ENCODE measurements around the gene TBX2. TPM values are rescaled to one million over a fixed set of nuclear protein-coding genes. Genes with fewer than 3 reads are reported as not detected.

TBX2 gene
- total RNA-seq, 2 experiments from 2014 or later = 0.06 TPM; not detected in 1

- Mint-ChIP-seq H3K9me3 (no peaks in the 10 kb centered on the region), H3K4me3 (no peak overlapping the region), H3K36me3 (ENCODE audit: low read depth) (no peaks in the 10 kb centered on the region), H3K4me1 (ENCODE audit: low read depth) (peaks cover 23% of the 10 kb centered on the region), H3K27me3 (peaks cover 63% of the 10 kb centered on the region), H3K27ac (no peak overlapping the region)
- intact Hi-C loops (cut with DNase I, micrococcal nuclease) = no loop called here
- POLR2A ChIA-PET = interaction anchor here (0.7 kb wide), 1 partner anchor 10 kb away, joined by 3 read pairs; no protein-coding TSS in a partner anchor
- H3K9me3 ChIP-seq (ENCODE audit: control insufficient read depth in 1 of 2, insufficient read depth in 1 of 2, low read length in 2 of 2) = peaks cover 0 to 39% of the 10 kb centered on the region in 2 experiments
- no peak overlapping the region for H3K27ac ChIP-seq (ENCODE audit: low read depth in 1 of 2, low read length in 2 of 2)
- TF ChIP-seq CTCF (IDR thresholded peaks at IDR 0.05) = no peak
- H3K36me3 ChIP-seq (ENCODE audit: insufficient read depth, low read length) = no peaks in the 10 kb centered on the region
- CTCF ChIA-PET = interaction anchor here (1.4 kb wide), 1 partner anchor 15 kb away, joined by 3 read pairs; no protein-coding TSS in a partner anchor
- no peak overlapping the region for H3K4me3 ChIP-seq (ENCODE audit: low read length)
- H3K27me3 ChIP-seq (ENCODE audit: control insufficient read depth in 1 of 2, insufficient read depth in 2 of 2, low read length in 2 of 2) = peaks cover 48 to 61% of the 10 kb centered on the region in 2 experiments
- DNase-seq (no peak), ATAC-seq (ENCODE audit: poor library complexity) (no peak)
- peaks cover 48% of the 10 kb centered on the region for H3K4me1 ChIP-seq (ENCODE audit: insufficient read depth, low read length)
These were observed 2.4 kb upstream of the TBX2 start for GRCh38 chr17:61397086-61397842.

GRCh38 chr17:61398721-61399130 is 917 bp upstream of the TBX2 start:
- H3K9me3 ChIP-seq (ENCODE audit: control insufficient read depth in 1 of 2, insufficient read depth in 1 of 2, low read length in 2 of 2) = peaks cover 0 to 49% of the 10 kb centered on the region in 2 experiments
- H3K27ac Mint-ChIP-seq = no peak overlapping the region
- no peaks in the 10 kb centered on the region for H3K36me3 Mint-ChIP-seq (ENCODE audit: low read depth)

GRCh38 chr17:61400066-61400716 is 548 bp downstream of the TBX2 start:
- Histone ChIP-seq H3K4me3 (ENCODE audit: low read length) (no peak overlapping the region), H3K27ac (ENCODE audit: low read depth in 1 of 2, low read length in 2 of 2) (no peak overlapping the region), H3K36me3 (ENCODE audit: insufficient read depth, low read length) (no peaks in the 10 kb centered on the region), H3K9me3 (ENCODE audit: control insufficient read depth in 1 of 2, insufficient read depth in 1 of 2, low read length in 2 of 2) (peaks cover 0 to 60% of the 10 kb centered on the region in 2 experiments), H3K27me3 (ENCODE audit: control insufficient read depth in 1 of 2, insufficient read depth in 2 of 2, low read length in 2 of 2) (peaks cover 75 to 85% of the 10 kb centered on the region in 2 experiments), H3K4me1 (ENCODE audit: insufficient read depth, low read length) (peaks cover 74% of the 10 kb centered on the region)
- peak overlapping the region; percentile 42 for H3K4me3 Mint-ChIP-seq
- peak in 1 of 14 experiments; percentile 29 for DNase-seq
- peaks cover 60% of the 10 kb centered on the region for H3K27me3 Mint-ChIP-seq
- POLR2A ChIA-PET = no interaction called here
- CTCF ChIA-PET = no interaction called here
- intact Hi-C loops (cut with DNase I, micrococcal nuclease) = loop anchor here in 1 of 2 experiments (10.0 kb wide), 2 partner anchors 265 to 675 kb away; no protein-coding TSS in a partner anchor
- TF ChIP-seq CTCF (IDR thresholded peaks at IDR 0.05) = no peak
- no peak overlapping the region for H3K27ac Mint-ChIP-seq
- no peaks in the 10 kb centered on the region for H3K9me3 Mint-ChIP-seq
- peaks cover 48% of the 10 kb centered on the region for H3K4me1 Mint-ChIP-seq (ENCODE audit: low read depth)
- ATAC-seq (ENCODE audit: poor library complexity) = no peak
- H3K36me3 Mint-ChIP-seq (ENCODE audit: low read depth) = no peaks in the 10 kb centered on the region

More at GRCh38 chr17:61398721-61399130, 917 bp upstream of the TBX2 start:
- Histone ChIP-seq H3K4me3 (ENCODE audit: low read length) (no peak overlapping the region), H3K27ac (ENCODE audit: low read depth in 1 of 2, low read length in 2 of 2) (no peak overlapping the region), H3K4me1 (ENCODE audit: insufficient read depth, low read length) (peaks cover 59% of the 10 kb centered on the region), H3K36me3 (ENCODE audit: insufficient read depth, low read length) (no peaks in the 10 kb centered on the region), H3K27me3 (ENCODE audit: control insufficient read depth in 1 of 2, insufficient read depth in 2 of 2, low read length in 2 of 2) (peaks cover 62 to 75% of the 10 kb centered on the region in 2 experiments)
- no peak for DNase-seq
- Mint-ChIP-seq H3K4me1 (ENCODE audit: low read depth) (peaks cover 38% of the 10 kb centered on the region), H3K9me3 (no peaks in the 10 kb centered on the region), H3K27me3 (peaks cover 64% of the 10 kb centered on the region), H3K4me3 (peak overlapping the region; percentile 64)
- no peak for TF ChIP-seq CTCF (IDR thresholded peaks at IDR 0.05)
- intact Hi-C loops (cut with DNase I, micrococcal nuclease) = no loop called here
- POLR2A ChIA-PET = no interaction called here
- CTCF ChIA-PET = no interaction called here
- ATAC-seq (ENCODE audit: poor library complexity) = no peak

All from CD4-positive, alpha-beta T cell (primary cell).